Endodermal cell (in vitro differentiated cells): ENCODE data around the gene TBXT. TPM values are rescaled to one million over a fixed set of nuclear protein-coding genes. Genes with fewer than 3 reads are reported as not detected.

Source experiments
- DNase-seq: peaks from one replicate; pipeline ENCODE4 v3.0.0-alpha.2; 2017
- H3K27ac ChIP-seq: 2 replicates; pipeline ENCODE4 v1.5.1; 2013; ENCODE audit warnings: mild to moderate bottlenecking, low read depth, low read length, moderate library complexity
- H3K27me3 ChIP-seq: 2 replicates; pipeline ENCODE4 v1.6.1; 2013; ENCODE audit warnings: mild to moderate bottlenecking, low read length, moderate library complexity; ENCODE audit not compliant: insufficient read depth, control insufficient read depth, poor library complexity, severe bottlenecking
- H3K36me3 ChIP-seq: 2 replicates; pipeline ENCODE4 v1.7.0; 2013; ENCODE audit warnings: mild to moderate bottlenecking, low read length, moderate library complexity; ENCODE audit not compliant: control insufficient read depth, insufficient read depth
- H3K4me1 ChIP-seq: one replicate; pipeline ENCODE4 v1.7.0; 2013; ENCODE audit warnings: low read length; ENCODE audit not compliant: control insufficient read depth, insufficient read depth
- H3K4me3 ChIP-seq: 2 replicates; pipeline ENCODE4 v1.5.1; 2013; ENCODE audit warnings: mild to moderate bottlenecking, low read length, moderate library complexity
- H3K9ac ChIP-seq: 2 replicates; pipeline ENCODE4 v1.6.1; 2013; ENCODE audit warnings: mild to moderate bottlenecking, low read length, moderate library complexity; ENCODE audit not compliant: poor library complexity, severe bottlenecking; ENCODE audit errors: extremely low read depth
- H3K9me3 ChIP-seq: 2 replicates; pipeline ENCODE4 v1.6.1; 2013; ENCODE audit warnings: mild to moderate bottlenecking, low read length, moderate library complexity; ENCODE audit not compliant: control insufficient read depth
- H3K27ac Mint-ChIP-seq: 2 replicates; pipeline ENCODE4 v1.8.0; 2020; ENCODE audit warnings: mixed read lengths
- H3K27me3 Mint-ChIP-seq: 2 replicates; pipeline ENCODE4 v1.8.0; 2021; ENCODE audit warnings: mild to moderate bottlenecking, mixed read lengths; ENCODE audit not compliant: insufficient read depth
- H3K36me3 Mint-ChIP-seq: 2 replicates; pipeline ENCODE4 v1.8.0; 2020; ENCODE audit warnings: low read depth, mixed read lengths
- H3K4me1 Mint-ChIP-seq: 2 replicates; pipeline ENCODE4 v1.8.0; 2020; ENCODE audit warnings: mixed read lengths
- H3K4me3 Mint-ChIP-seq: 2 replicates; pipeline ENCODE4 v1.8.0; 2020; ENCODE audit warnings: mild to moderate bottlenecking, moderate library complexity, mixed read lengths
- H3K9me3 Mint-ChIP-seq: 2 replicates; pipeline ENCODE4 v1.8.0; 2020; ENCODE audit warnings: mild to moderate bottlenecking, mixed read lengths
- CTCF ChIP-seq: fragments of 200-600 bp; sonication (generic); conservative IDR thresholded peaks from 2 replicates; pipeline ENCODE4 v1.5.0; 2021; ENCODE audit warnings: antibody characterized with exemption, mild to moderate bottlenecking
- WGBS, 2 experiments: methylation state at CpG; one replicate each; pipeline versions ENCODE4 v1.1.5 to v1.1.7; 2013; ENCODE audit warnings: missing lambda C conversion rate in 2 of 2, mixed read lengths in 1 of 2; ENCODE audit not compliant: insufficient coverage in 1 of 2, insufficient read length in 1 of 2; 5-methylcytosine and 5-hydroxymethylcytosine counted together
- long read RNA-seq, 4 experiments: library from polyadenylated mRNA in 2 of 4; library from RNA in 1 of 4; library from capped mRNA in 1 of 4; stranded (forward) in 3 of 4; unstranded in 1 of 4; transcript quantifications; one replicate each; pipeline ENCODE4 v2.0.0, GENCODE V29; 2020 to 2021; ENCODE audit warnings: inconsistent platforms in 1 of 4
- polyA plus RNA-seq, 2 experiments: library from polyadenylated mRNA; stranded (reverse); fragments of 50-300 nt; gene quantifications; one replicate each; pipeline ENCODE4 v1.2.3, GENCODE V29; 2013
- total RNA-seq, 2 donors: library from RNA; stranded (reverse); fragmentation: NEBNext Ultra II Directional in 1 of 2; extraction: Animal tissue kit (Norgen Biotek cat#: 25700) in 1 of 2; gene quantifications; 2 replicates in 1 of 2; 3 replicates in 1 of 2; pipeline ENCODE4 v1.2.1, GENCODE V29; 2021

TBXT gene
- total RNA-seq = 1 to 10 TPM; 2.3 TPM
- polyA plus RNA-seq (2013, experiment 1 of 2) = 2.2 TPM
- polyA plus RNA-seq (2013, experiment 2 of 2) = 1.1 TPM
- long read RNA-seq, experiment 1, partial matches to known transcripts = 2 of 4 reads
- long read RNA-seq, experiment 1, other reads (novel, unspliced or antisense) = 1 of 4 reads
- long read RNA-seq, experiment 2, partial matches to known transcripts = 2 of 3 reads
- long read RNA-seq, experiment 2, other reads (novel, unspliced or antisense) = 0 of 3 reads
- long read RNA-seq, experiment 3, partial matches to known transcripts = 3 of 7 reads
- long read RNA-seq, experiment 3, other reads (novel, unspliced or antisense) = 1 of 7 reads
- long read RNA-seq, experiment 4, partial matches to known transcripts = 1 of 4 reads
- long read RNA-seq, experiment 4, other reads (novel, unspliced or antisense) = 2 of 4 reads

- WGBS, 2 experiments = 0 to 1% methylated on average over 15 to 79 of the region's 79 CpGs
- Mint-ChIP-seq H3K4me3 (peak within 1 kb of the TSS; percentile 70), H3K36me3 (no peaks in the 10 kb centered on the region)
Measured at GRCh38 chr6:166167801-166168615, at the start of gene TBXT. TBXT (minus strand) TSS chr6:166167851; CDS start chr6:166167591, 260 bp downstream.

GRCh38 chr6:166207284-166207561 lies 39.6 kb upstream of the TBXT start:
- H3K36me3 ChIP-seq = no peaks in the 10 kb centered on the region
- no peaks in the 10 kb centered on the region for H3K27me3 ChIP-seq
- TF ChIP-seq CTCF = no peak
- Mint-ChIP-seq H3K4me3 (no peak overlapping the region), H3K9me3 (peaks cover 7% of the 10 kb centered on the region), H3K36me3 (no peaks in the 10 kb centered on the region), H3K27ac (no peak overlapping the region), H3K4me1 (peaks cover 30% of the 10 kb centered on the region), H3K27me3 (peaks cover 14% of the 10 kb centered on the region)
- no peak overlapping the region for H3K9ac ChIP-seq
- H3K27ac ChIP-seq = no peak overlapping the region
- no peak for DNase-seq
- H3K4me1 ChIP-seq = peaks cover 10% of the 10 kb centered on the region
- 95% methylated on average over 3 of the region's 3 CpGs for WGBS, 2 experiments
- H3K4me3 ChIP-seq = no peak overlapping the region
- H3K9me3 ChIP-seq = peaks cover 10% of the 10 kb centered on the region

More at GRCh38 chr6:166167801-166168615, at the start of gene TBXT:
- Histone ChIP-seq H3K27ac (no peak within 1 kb of the TSS), H3K4me3 (peak within 1 kb of the TSS; percentile 81), H3K9me3 (no peaks in the 10 kb centered on the region), H3K27me3 (peaks cover 95% of the 10 kb centered on the region), H3K9ac (no peak within 1 kb of the TSS), H3K36me3 (no peaks in the 10 kb centered on the region), H3K4me1 (peaks cover 2% of the 10 kb centered on the region)
- H3K27me3 Mint-ChIP-seq = peaks cover 46% of the 10 kb centered on the region
- no peak for TF ChIP-seq CTCF
- H3K4me1 Mint-ChIP-seq = peaks cover 27% of the 10 kb centered on the region
- peak; percentile 91 for DNase-seq
- H3K27ac Mint-ChIP-seq = no peak within 1 kb of the TSS
- H3K9me3 Mint-ChIP-seq = peaks cover 11% of the 10 kb centered on the region

- no peak for DNase-seq
- TF ChIP-seq CTCF = no peak
- no peak overlapping the region for H3K27ac Mint-ChIP-seq
- peaks cover 16% of the 10 kb centered on the region for H3K27me3 Mint-ChIP-seq
- no peaks in the 10 kb centered on the region for H3K36me3 Mint-ChIP-seq
- Histone ChIP-seq H3K27ac (no peak overlapping the region), H3K9me3 (peaks cover 4% of the 10 kb centered on the region), H3K4me3 (no peak overlapping the region), H3K27me3 (no peaks in the 10 kb centered on the region), H3K36me3 (no peaks in the 10 kb centered on the region), H3K4me1 (peaks cover 10% of the 10 kb centered on the region), H3K9ac (no peak overlapping the region)
- WGBS, 2 experiments = 90 to 94% methylated on average over 7 to 8 of the region's 8 CpGs
- peaks cover 2% of the 10 kb centered on the region for H3K9me3 Mint-ChIP-seq
- H3K4me3 Mint-ChIP-seq = no peak overlapping the region
- H3K4me1 Mint-ChIP-seq = peaks cover 34% of the 10 kb centered on the region
Measured at GRCh38 chr6:166206510-166207283, 39.0 kb upstream of the TBXT start.
